HepG2 (cell line): Measurements from ENCODE around the gene NUP62. TPM values are rescaled to one million over a fixed set of nuclear protein-coding genes. Genes with fewer than 3 reads are reported as not detected.

Source experiments
- CENPT ChIP-seq: sonication (generic); formaldehyde crosslinking; IDR thresholded peaks from 2 replicates; pipeline ENCODE4 v1.8.0; 2022; ENCODE audit warnings: low read depth, mild to moderate bottlenecking, moderate library complexity, missing genetic modification reagents
- CENPX ChIP-seq: sonication (generic); formaldehyde crosslinking; IDR thresholded peaks from 2 replicates; pipeline ENCODE4 v1.9.0; 2021; ENCODE audit warnings: mild to moderate bottlenecking, missing genetic modification reagents, moderate library complexity
- DNMT1 ChIP-seq: sonication (generic); formaldehyde crosslinking; IDR thresholded peaks from 2 replicates; pipeline ENCODE4 v1.5.1; 2020; ENCODE audit warnings: mild to moderate bottlenecking, missing genetic modification reagents
- DR1 ChIP-seq: sonication (generic); formaldehyde crosslinking; IDR thresholded peaks from 2 replicates; pipeline ENCODE4 v1.8.0; 2021; ENCODE audit warnings: mild to moderate bottlenecking, missing genetic modification reagents, inconsistent platforms
- GATAD2A ChIP-seq: IDR thresholded peaks from 2 replicates; pipeline ENCODE4 v1.6.1; 2016
- HNF4G ChIP-seq, 2 experiments: sonication (generic) in 1 of 2; formaldehyde crosslinking in 1 of 2; IDR thresholded peaks; 2 replicates each; pipeline versions ENCODE4 v1.4.0 to v1.6.1; 2011 to 2020; ENCODE audit warnings: borderline replicate concordance in 2 of 2, low read depth in 2 of 2, mild to moderate bottlenecking in 2 of 2, low read length in 1 of 2, missing genetic modification reagents in 1 of 2, moderate library complexity in 1 of 2
- MED8 ChIP-seq: sonication (generic); formaldehyde crosslinking; IDR thresholded peaks from 2 replicates; pipeline ENCODE4 v1.8.1; 2023; ENCODE audit warnings: mild to moderate bottlenecking, missing genetic modification reagents; ENCODE audit not compliant: insufficient replicate concordance
- RAD51 ChIP-seq: fragments of 450-650 bp; IDR thresholded peaks from 2 replicates; pipeline ENCODE4 v1.6.1; 2016; ENCODE audit warnings: borderline replicate concordance
- RXRB ChIP-seq: IDR thresholded peaks from 2 replicates; pipeline ENCODE4 v1.6.1; 2016; ENCODE audit warnings: borderline replicate concordance, missing genetic modification reagents, missing compliant biosample characterization
- SAP130 ChIP-seq: IDR thresholded peaks from 2 replicates; pipeline ENCODE4 v1.6.1; 2016; ENCODE audit warnings: low read depth
- TRIM24 ChIP-seq: sonication (generic); formaldehyde crosslinking; IDR thresholded peaks from 2 replicates; pipeline ENCODE4 v1.8.0; 2022; ENCODE audit warnings: mild to moderate bottlenecking, missing genetic modification reagents
- ZBTB1 ChIP-seq: sonication (generic); formaldehyde crosslinking; IDR thresholded peaks from 2 replicates; pipeline ENCODE4 v1.4.0; 2020; ENCODE audit warnings: missing genetic modification reagents, borderline replicate concordance
- ZBTB25 ChIP-seq: IDR thresholded peaks from 2 replicates; pipeline ENCODE4 v1.6.1; 2018; ENCODE audit warnings: missing genetic modification reagents
- ZNF382 ChIP-seq: sonication (generic); formaldehyde crosslinking; IDR thresholded peaks from 2 replicates; pipeline ENCODE4 v1.5.0; 2020; ENCODE audit warnings: missing genetic modification reagents, mild to moderate bottlenecking, borderline replicate concordance
- ZNF510 ChIP-seq: sonication (generic); formaldehyde crosslinking; IDR thresholded peaks from 2 replicates; pipeline ENCODE4 v1.4.0; 2020; ENCODE audit warnings: low read depth, mild to moderate bottlenecking, missing genetic modification reagents
- ZNF777 ChIP-seq: sonication (generic); formaldehyde crosslinking; IDR thresholded peaks from 2 replicates; pipeline ENCODE4 v1.4.0; 2020; ENCODE audit warnings: missing genetic modification reagents
- polyA plus RNA-seq, 8 experiments: library from polyadenylated mRNA; depleted of rRNA in 3 of 8; stranded (reverse) in 7 of 8; unstranded in 1 of 8; fragments of >200 nt; fragmentation: Illumina TruSeq in 4 of 8; extraction: Trizol in 4 of 8; gene quantifications; 2 replicates each; pipeline versions ENCODE4 v1.2.1 to v1.2.3, GENCODE V29; 2011 to 2016; ENCODE audit warnings: low read depth in 4 of 8, missing spikeins in 1 of 8, mixed read lengths in 1 of 8; ENCODE audit not compliant: insufficient read depth in 1 of 8
- total RNA-seq, 5 experiments: library from RNA; depleted of rRNA; stranded (reverse); fragments of >200 nt; fragmentation: Illumina TruSeq; extraction: Trizol; gene quantifications; 2 replicates each; pipeline ENCODE4 v1.2.3, GENCODE V29; 2016; ENCODE audit warnings: low read depth in 1 of 5
- TF ChIP-seq, protein P1 (sequence below): fragments of 450-650 bp; IDR thresholded peaks from 2 replicates; pipeline ENCODE4 v1.6.1; 2016
- TF ChIP-seq, protein P2 (sequence below): sonication (generic); formaldehyde crosslinking; IDR thresholded peaks from 2 replicates; pipeline ENCODE4 v1.4.0; 2020; ENCODE audit warnings: missing genetic modification reagents
- TF ChIP-seq, protein P3 (sequence below): sonication (generic); formaldehyde crosslinking; IDR thresholded peaks from 2 replicates; pipeline ENCODE4 v1.4.0; 2020; ENCODE audit warnings: mild to moderate bottlenecking, low read depth, missing genetic modification reagents
- TF ChIP-seq, protein P4 (sequence below): sonication (generic); formaldehyde crosslinking; IDR thresholded peaks from 2 replicates; pipeline ENCODE4 v1.9.0; 2021; ENCODE audit warnings: missing genetic modification reagents, borderline replicate concordance

The NUP62 gene
- total and polyA plus RNA-seq, 2 of the 13 experiments (the other 11 are each of a cell fraction or from before 2014, with no cell fraction given) = 16.5 to 41.5 TPM

DNA sequence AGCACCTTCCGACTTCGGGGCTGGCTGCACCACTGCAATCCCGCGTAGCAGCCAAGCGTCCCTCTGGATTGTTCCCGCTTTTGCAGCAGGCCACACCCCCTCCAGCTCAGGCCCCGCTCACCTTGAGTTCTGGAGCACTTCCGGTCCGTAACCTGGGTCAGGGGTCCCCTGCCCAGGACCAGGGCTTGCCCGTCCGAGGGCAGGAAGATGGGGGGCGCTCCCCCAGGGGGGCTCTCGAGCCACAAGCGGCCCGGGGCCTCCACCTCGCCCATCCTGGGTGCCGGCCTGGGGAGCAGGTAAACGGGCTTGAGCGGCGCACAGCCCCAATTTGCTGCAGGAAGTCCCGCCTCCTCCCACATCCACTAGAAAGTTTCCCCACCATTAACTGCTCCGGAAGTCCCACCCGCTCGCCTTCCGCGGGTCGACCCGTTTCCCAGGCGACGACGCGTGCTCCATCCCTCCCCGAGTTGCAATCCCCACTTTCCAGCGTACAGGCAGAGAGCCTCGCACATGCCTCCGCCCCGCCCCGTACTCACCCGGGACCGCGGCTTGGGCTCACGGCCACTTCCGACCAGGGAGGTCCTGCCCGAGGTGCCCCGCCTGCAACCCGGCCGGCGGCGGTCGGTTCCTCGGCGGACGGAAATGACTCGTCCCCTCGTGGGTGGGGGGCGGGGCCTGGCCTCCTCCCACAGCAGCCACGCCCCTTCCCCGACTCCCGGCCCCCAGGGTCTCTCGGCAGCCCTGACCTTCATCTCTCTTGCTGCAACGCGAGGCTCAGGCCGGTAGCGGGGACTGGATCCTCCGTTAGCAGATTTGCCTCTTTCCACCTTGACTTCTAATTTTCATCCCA, 62.1 kb downstream of the NUP62 start, which contains the start of gene PNKP (continued):
- TF ChIP-seq GATAD2A (CRISPR knock-in tag) (peak; percentile 60), DR1 (CRISPR knock-in tag) (0 out of 2 replicates have a peak, but pooled peaks have one; percentile 68), DNMT1 (CRISPR knock-in tag) (no peak), SAP130 (peak; percentile 97), ZNF382 (CRISPR knock-in tag) (no peak), TRIM24 (CRISPR knock-in tag) (no peak), ZBTB25 (CRISPR knock-in tag) (peak; percentile 90), RAD51 (no peak), RXRB (peak; percentile 10; the same call in 1 of the 2 replicates), HNF4G (IDR thresholded peaks at IDR 0.05; ENCODE audit: borderline replicate concordance, low read depth, low read length) (no peak), HNF4G (CRISPR knock-in tag; IDR thresholded peaks at IDR 0.05; ENCODE audit: borderline replicate concordance, low read depth) (no peak), ZBTB1 (CRISPR knock-in tag) (no peak), MED8 (CRISPR knock-in tag) (peak; percentile 89), CENPT (CRISPR knock-in tag) (no peak), CENPX (no peak), ZNF510 (0 out of 2 replicates have a peak, but pooled peaks have one; percentile 37), ZNF777 (CRISPR knock-in tag) (peak; percentile 83)
- TF ChIP-seq, protein P1, sequence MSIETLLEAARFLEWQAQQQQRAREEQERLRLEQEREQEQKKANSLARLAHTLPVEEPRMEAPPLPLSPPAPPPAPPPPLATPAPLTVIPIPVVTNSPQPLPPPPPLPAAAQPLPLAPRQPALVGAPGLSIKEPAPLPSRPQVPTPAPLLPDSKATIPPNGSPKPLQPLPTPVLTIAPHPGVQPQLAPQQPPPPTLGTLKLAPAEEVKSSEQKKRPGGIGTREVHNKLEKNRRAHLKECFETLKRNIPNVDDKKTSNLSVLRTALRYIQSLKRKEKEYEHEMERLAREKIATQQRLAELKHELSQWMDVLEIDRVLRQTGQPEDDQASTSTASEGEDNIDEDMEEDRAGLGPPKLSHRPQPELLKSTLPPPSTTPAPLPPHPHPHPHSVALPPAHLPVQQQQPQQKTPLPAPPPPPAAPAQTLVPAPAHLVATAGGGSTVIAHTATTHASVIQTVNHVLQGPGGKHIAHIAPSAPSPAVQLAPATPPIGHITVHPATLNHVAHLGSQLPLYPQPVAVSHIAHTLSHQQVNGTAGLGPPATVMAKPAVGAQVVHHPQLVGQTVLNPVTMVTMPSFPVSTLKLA = peak; percentile 23
- TF ChIP-seq, protein P2, sequence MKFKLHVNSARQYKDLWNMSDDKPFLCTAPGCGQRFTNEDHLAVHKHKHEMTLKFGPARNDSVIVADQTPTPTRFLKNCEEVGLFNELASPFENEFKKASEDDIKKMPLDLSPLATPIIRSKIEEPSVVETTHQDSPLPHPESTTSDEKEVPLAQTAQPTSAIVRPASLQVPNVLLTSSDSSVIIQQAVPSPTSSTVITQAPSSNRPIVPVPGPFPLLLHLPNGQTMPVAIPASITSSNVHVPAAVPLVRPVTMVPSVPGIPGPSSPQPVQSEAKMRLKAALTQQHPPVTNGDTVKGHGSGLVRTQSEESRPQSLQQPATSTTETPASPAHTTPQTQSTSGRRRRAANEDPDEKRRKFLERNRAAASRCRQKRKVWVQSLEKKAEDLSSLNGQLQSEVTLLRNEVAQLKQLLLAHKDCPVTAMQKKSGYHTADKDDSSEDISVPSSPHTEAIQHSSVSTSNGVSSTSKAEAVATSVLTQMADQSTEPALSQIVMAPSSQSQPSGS (CRISPR knock-in tag) = no peak; the same call in 1 of the 2 replicates
- TF ChIP-seq, protein P3, sequence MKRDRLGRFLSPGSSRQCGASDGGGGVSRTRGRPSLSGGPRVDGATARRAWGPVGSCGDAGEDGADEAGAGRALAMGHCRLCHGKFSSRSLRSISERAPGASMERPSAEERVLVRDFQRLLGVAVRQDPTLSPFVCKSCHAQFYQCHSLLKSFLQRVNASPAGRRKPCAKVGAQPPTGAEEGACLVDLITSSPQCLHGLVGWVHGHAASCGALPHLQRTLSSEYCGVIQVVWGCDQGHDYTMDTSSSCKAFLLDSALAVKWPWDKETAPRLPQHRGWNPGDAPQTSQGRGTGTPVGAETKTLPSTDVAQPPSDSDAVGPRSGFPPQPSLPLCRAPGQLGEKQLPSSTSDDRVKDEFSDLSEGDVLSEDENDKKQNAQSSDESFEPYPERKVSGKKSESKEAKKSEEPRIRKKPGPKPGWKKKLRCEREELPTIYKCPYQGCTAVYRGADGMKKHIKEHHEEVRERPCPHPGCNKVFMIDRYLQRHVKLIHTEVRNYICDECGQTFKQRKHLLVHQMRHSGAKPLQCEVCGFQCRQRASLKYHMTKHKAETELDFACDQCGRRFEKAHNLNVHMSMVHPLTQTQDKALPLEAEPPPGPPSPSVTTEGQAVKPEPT (CRISPR knock-in tag) = no peak
- TF ChIP-seq, protein P4, sequence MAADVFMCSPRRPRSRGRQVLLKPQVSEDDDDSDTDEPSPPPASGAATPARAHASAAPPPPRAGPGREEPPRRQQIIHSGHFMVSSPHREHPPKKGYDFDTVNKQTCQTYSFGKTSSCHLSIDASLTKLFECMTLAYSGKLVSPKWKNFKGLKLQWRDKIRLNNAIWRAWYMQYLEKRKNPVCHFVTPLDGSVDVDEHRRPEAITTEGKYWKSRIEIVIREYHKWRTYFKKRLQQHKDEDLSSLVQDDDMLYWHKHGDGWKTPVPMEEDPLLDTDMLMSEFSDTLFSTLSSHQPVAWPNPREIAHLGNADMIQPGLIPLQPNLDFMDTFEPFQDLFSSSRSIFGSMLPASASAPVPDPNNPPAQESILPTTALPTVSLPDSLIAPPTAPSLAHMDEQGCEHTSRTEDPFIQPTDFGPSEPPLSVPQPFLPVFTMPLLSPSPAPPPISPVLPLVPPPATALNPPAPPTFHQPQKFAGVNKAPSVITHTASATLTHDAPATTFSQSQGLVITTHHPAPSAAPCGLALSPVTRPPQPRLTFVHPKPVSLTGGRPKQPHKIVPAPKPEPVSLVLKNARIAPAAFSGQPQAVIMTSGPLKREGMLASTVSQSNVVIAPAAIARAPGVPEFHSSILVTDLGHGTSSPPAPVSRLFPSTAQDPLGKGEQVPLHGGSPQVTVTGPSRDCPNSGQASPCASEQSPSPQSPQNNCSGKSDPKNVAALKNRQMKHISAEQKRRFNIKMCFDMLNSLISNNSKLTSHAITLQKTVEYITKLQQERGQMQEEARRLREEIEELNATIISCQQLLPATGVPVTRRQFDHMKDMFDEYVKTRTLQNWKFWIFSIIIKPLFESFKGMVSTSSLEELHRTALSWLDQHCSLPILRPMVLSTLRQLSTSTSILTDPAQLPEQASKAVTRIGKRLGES (CRISPR knock-in tag) = no peak
